ENCODE results near the gene RGS8. TPM values are rescaled to one million over a fixed set of nuclear protein-coding genes. Genes with fewer than 3 reads are reported as not detected.

Gene RGS8
- total RNA-seq = not detected in 2 replicates

- no peak for DNase-seq
Measured at GRCh38 chr1:182684116-182684828, at the start of gene RGS8. Gene RGS8 (minus strand): TSS chr1:182684587. CDS start chr1:182669649, 14,938 bp downstream.

GRCh38 chr1:182731852-182732575 lies 47.6 kb upstream of the RGS8 start:
- DNase-seq = no peak

GRCh38 chr1:182726912-182727311 lies 42.5 kb upstream of the RGS8 start:
- DNase-seq = no peak

GRCh38 chr1:182725259-182726255 lies 41.2 kb upstream of the RGS8 start:
- DNase-seq = no peak

- no peak for DNase-seq
Measured at GRCh38 chr1:182724215-182724614, 39.8 kb upstream of the RGS8 start.

GRCh38 chr1:182723200-182723599 lies 38.8 kb upstream of the RGS8 start:
- no peak for DNase-seq

- no peak for DNase-seq
Measured at GRCh38 chr1:182721525-182721924, 37.1 kb upstream of the RGS8 start.

- DNase-seq = no peak
Measured at GRCh38 chr1:182720463-182720862, 36.1 kb upstream of the RGS8 start.

- no peak for DNase-seq
Measured at GRCh38 chr1:182719553-182719952, 35.2 kb upstream of the RGS8 start.

- no peak for DNase-seq
Measured at GRCh38 chr1:182718311-182718710, 33.9 kb upstream of the RGS8 start.

GRCh38 chr1:182716740-182717720 lies 32.6 kb upstream of the RGS8 start:
- no peak for DNase-seq

- DNase-seq = no peak
Measured at GRCh38 chr1:182715531-182715930, 31.1 kb upstream of the RGS8 start.

- DNase-seq = no peak
Measured at GRCh38 chr1:182714546-182714945, 30.2 kb upstream of the RGS8 start.

GRCh38 chr1:182713939-182714338 lies 29.6 kb upstream of the RGS8 start:
- no peak for DNase-seq

- DNase-seq = no peak
Measured at GRCh38 chr1:182713492-182713891, 29.1 kb upstream of the RGS8 start.

GRCh38 chr1:182709855-182710254 lies 25.5 kb upstream of the RGS8 start:
- no peak for DNase-seq

- no peak for DNase-seq
Measured at GRCh38 chr1:182709225-182709764, 24.9 kb upstream of the RGS8 start.

GRCh38 chr1:182707122-182707521 lies 22.7 kb upstream of the RGS8 start:
- no peak for DNase-seq

- DNase-seq = no peak
Measured at GRCh38 chr1:182704677-182705076, 20.3 kb upstream of the RGS8 start.

- DNase-seq = no peak
Measured at GRCh38 chr1:182703539-182703938, 19.2 kb upstream of the RGS8 start.

- no peak for DNase-seq
Measured at GRCh38 chr1:182702826-182703524, 18.6 kb upstream of the RGS8 start.

Data from dermis blood vessel endothelial cell (primary cell).